GM12872 (cell line): ENCODE measurements around the gene SLC12A4.

ENCODE experiments used
- CTCF ChIP-seq: IDR thresholded peaks from 3 replicates; pipeline ENCODE4 v1.5.1; 2011; ENCODE audit warnings: low read depth, mild to moderate bottlenecking, low read length, moderate library complexity; ENCODE audit not compliant: insufficient read depth

SLC12A4 gene

GRCh38 chr16:67967183-67967957, 1.1 kb downstream of the SLC12A4 start:
- TF ChIP-seq CTCF: no peak

DNA sequence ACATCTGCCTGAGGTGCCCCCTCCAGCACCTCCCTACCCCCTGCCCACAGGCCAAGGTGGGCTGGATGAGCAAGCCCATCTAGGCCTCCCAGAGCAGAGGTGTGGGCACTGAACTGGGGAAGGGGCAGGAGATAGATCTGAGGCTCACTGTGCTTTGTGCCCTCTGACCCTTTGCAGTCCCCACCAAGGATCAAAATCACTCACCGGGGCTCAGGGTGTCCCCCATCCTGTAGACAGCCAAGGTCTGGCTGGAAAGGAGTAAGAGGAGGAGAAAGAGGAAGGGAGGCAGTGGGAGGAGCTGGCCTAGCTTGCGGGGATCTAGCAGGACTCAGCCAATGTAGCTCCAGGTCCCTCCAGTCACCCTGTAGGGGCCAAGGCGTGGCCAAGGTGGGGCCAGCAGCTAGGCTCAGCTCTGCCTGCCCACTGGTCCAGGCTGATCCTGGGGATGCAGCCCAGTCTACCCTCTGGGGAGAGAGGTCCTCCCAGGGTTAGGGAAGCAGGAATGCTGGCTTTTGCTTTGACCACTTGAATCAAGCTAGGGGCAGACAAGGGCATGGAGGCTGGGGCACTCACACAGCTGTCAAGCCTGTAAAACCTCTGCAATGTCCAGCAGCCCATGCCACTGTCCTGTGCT, 1.8 kb downstream of the SLC12A4 start:
- TF ChIP-seq CTCF: no peak

DNA sequence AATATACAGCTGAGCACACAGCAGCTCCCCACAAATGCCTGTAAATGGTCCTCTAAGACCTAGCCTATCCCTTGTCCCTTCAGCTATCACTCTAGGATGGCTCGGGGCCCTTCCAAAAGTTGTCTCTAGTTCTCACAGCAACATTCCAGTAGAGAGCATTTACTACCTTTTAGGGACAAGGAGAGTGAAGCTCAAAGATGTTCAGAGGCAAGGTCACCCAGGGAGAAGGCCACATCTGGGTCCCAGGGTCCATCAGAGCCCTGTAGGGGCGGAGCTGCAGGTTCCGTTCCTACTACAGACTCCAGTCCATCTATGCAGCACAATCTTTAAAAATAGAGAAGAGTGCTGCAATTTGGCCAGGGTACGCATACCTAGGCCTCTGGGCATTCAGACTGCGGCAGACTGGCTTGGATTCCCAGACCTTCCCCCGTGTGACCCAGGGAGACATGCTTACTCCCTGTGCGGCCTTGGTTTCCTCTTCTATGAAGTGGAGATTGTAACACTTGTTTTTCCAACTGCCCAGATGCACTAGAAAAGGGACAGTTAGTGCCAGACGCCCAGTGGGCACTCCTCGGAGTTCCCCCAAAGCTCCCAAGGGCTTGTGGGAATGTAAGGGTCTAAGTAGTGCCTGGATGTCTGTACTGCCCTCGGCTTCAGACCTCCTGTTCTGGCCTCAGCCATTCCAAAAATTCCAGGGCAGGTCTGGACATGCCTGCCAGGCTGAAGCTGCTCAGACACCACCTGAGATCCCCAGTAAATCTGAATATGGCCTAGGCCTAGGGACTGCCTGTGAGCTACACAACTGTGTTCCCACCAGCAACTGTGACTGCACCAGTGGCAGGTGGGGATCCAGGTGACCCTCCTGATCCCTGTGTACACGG, 2.5 kb downstream of the SLC12A4 start:
- TF ChIP-seq CTCF: no peak

GRCh38 chr16:67964477-67965131, 3.8 kb downstream of the SLC12A4 start:
- no peak for TF ChIP-seq CTCF

DNA sequence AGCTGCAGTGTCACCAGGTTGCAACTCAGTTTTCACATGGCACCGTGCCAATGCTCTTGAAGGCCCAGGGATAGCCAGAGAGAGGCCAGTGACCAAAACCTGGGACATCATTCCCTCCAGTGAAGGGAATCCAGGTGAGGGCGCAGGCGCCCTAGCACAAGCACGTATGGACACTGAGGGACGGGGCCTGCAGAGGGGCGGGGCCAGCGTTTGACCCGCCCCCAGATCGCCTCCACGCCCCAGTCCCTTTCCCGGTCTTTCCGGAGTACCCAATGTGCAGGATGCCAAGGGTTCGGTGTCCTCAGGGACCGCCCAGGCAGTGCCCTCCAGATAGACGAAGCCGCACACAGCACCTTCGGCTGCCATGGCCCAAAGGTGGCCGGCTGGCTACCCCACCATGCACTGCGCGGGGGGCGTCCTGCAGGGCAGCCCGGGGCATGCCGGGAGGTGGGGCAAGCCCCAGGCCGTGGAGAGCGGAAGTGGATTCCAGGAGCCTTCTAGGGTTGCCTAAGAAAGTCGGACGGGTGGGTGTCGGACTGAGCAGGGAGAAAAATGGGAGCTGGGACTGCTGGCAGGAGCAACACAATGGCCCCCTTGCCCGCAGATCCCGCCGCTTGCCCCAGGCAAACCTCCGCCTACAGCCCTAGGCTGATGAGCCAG, 4.6 kb downstream of the SLC12A4 start:
- no peak for TF ChIP-seq CTCF

DNA sequence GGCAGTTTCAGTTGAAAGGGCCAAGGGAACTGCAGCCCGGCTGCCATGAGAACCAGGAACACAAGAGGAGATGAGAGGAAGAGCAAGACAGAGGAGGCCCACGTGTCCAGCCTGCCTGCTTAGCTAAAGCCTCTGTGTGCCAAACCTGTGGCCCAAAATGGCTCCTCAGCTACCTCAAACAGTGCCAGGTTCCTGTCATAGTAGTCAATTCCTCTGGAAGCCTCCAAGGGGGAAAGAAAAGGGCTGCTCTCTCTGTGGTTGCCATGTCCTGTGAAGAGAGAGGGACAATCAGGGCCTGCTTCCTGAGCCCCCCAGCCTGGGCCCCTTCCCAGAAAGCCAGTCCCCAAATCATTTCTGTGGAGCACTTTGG, 5.2 kb downstream of the SLC12A4 start:
- TF ChIP-seq CTCF: no peak
